ENCODE data around the gene SF3B1. TPM values are rescaled to one million over a fixed set of nuclear protein-coding genes. Genes with fewer than 3 reads are reported as not detected.
A peak's percentile ranks its signal among the peaks of the same experiment; 100 is the strongest.
"Not testable (repeated sequence)": the region's sequence is repeated elsewhere in the genome, so short reads cannot be mapped to it uniquely, and the experiment has no call there.

Gene SF3B1
- total RNA-seq, 2 experiments from 2014 or later = 266 to 267 TPM

DNA sequence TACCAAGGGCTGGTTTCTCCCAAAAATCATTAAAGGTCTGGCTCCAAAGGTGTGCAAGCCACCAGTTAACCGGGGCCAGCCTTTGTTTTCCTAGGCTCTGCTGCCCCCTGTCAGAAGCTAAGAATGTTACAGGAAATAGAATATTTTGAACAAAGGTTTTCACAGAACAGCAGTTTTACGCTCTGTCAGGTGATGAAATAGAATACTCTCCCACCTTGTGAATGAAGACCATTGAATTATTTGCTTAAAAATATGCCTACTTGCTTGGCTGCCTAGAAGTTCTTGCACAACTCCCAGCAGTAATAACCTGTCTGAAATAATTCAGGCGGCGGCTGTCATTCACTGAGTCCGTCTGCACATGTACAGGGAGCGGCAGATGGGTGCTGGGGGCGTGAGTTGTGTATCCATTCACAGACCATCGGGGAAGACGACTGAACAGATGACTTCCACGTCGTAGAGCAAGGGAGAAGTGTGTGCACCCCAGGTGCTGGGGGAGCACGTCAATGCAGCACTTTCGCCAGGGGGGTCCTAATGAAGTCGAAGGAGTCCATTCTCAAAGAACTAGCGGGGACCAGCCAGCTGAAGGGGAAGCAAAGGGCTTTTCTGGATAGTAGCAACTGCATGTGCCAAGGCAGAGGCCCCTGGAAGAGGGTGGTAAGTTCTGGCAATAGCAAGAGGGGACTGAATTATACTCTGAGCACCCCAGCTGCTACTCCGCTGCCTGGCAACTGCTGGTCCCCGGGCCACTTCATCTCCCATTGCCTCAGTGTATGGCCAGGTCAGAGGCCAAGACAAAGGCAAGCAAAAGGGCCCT lies 56.1 kb downstream of the SF3B1 start:
- Mint-ChIP-seq H3K9me3 (ENCODE audit: insufficient read depth) (no peaks in the 10 kb centered on the region), H3K4me1 (ENCODE audit: low read depth) (peaks cover 24% of the 10 kb centered on the region), H3K27me3 (ENCODE audit: low read depth) (peaks cover 4% of the 10 kb centered on the region), H3K36me3 (ENCODE audit: low read depth) (no peaks in the 10 kb centered on the region), H3K27ac (no peak overlapping the region), H3K4me3 (no peak overlapping the region)
- ChIA-PET POLR2A (no interaction called here), CTCF (interaction anchor here (0.6 to 2.2 kb wide), 17 partner anchors 67 to 628 kb away, joined by 3 to 13 read pairs (median 3); no protein-coding TSS in a partner anchor)
- peak; percentile 77 for ATAC-seq
- peak; percentile 75 for DNase-seq

DNA sequence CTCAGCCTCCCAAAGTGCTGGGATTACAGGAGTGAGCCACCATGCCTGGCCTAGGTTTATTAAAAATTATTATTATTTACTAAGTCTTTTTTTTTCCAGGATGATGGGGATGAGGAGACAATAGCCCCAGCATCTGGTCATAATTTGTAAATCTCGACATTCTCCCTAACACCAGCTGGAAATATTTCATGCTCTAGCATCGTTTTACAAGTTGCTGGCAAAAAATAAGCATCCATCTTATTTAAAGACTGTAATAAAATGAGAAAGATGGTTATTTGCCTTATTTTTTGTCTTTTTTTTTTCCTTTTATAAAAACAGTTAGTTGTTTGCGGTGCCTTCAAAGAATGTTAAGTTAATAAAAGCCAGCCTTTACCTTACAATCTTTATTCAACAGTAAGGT lies 56.7 kb downstream of the SF3B1 start:
- ChIA-PET CTCF (interaction anchor here (0.7 to 2.2 kb wide), 17 partner anchors 66 to 627 kb away, joined by 3 to 13 read pairs (median 3); no protein-coding TSS in a partner anchor), POLR2A (no interaction called here)
- no peak overlapping the region for H3K27ac Mint-ChIP-seq
- no peak overlapping the region for H3K4me3 Mint-ChIP-seq
- H3K36me3 Mint-ChIP-seq (ENCODE audit: low read depth) = no peaks in the 10 kb centered on the region
- peaks cover 4% of the 10 kb centered on the region for H3K27me3 Mint-ChIP-seq (ENCODE audit: low read depth)
- H3K9me3 Mint-ChIP-seq (ENCODE audit: insufficient read depth) = no peaks in the 10 kb centered on the region
- DNase-seq (no peak), ATAC-seq (no peak)
- H3K4me1 Mint-ChIP-seq (ENCODE audit: low read depth) = peaks cover 24% of the 10 kb centered on the region

DNA sequence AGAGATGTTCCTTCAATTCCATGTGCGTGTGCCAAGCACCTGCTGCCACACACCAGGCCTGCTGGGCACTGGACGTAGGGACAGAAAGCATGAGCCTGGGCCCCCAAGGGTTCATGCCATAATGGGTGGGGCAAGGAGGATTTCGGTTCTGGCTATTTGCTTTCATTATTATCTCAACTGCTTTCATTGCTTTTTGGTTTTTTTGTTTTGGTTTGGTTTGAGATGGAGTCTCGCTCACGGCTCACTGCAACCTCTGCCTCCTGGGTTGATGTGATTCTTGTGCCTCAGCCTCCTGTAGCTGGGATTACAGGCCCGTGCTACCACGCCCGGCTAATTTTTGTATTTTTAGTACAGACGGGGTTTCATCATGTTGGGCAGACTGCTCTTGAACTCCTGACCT lies 57.2 kb downstream of the SF3B1 start:
- H3K9me3 Mint-ChIP-seq (ENCODE audit: insufficient read depth) = no peaks in the 10 kb centered on the region
- peaks cover 4% of the 10 kb centered on the region for H3K27me3 Mint-ChIP-seq (ENCODE audit: low read depth)
- H3K4me3 Mint-ChIP-seq = no peak overlapping the region
- POLR2A ChIA-PET = no interaction called here
- CTCF ChIA-PET = interaction anchor here (0.7 to 2.4 kb wide), 15 partner anchors 9 to 627 kb away, joined by 3 to 13 read pairs (median 4); no protein-coding TSS in a partner anchor
- ATAC-seq = no peak
- no peaks in the 10 kb centered on the region for H3K36me3 Mint-ChIP-seq (ENCODE audit: low read depth)
- DNase-seq = no peak
- no peak overlapping the region for H3K27ac Mint-ChIP-seq
- H3K4me1 Mint-ChIP-seq (ENCODE audit: low read depth) = peaks cover 24% of the 10 kb centered on the region

DNA sequence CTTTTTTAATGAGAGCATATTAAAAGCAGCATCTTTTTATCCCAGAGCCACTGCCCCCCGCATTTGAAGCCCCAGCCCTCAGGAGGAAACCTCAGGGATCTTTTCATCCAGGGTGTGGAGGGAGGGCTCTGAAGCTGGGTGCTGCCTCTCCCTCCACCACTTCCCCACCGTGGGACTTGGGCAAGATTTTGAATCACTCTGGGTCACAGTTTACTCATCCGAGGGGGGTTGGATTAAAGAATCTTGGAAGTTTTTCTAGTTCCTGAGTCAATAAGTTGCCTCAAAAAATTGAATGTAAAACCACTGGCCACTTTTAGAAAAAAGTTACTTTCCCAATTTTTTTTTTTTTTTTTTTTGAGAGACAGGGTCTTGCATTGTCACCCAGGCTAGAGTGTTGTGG lies 62.2 kb downstream of the SF3B1 start:
- ChIA-PET CTCF (interaction anchor here (0.5 to 0.7 kb wide), 2 partner anchors 64 to 188 kb away, joined by 3 read pairs; no protein-coding TSS in a partner anchor), POLR2A (no interaction called here)
- no peak overlapping the region for H3K4me3 Mint-ChIP-seq
- no peak overlapping the region for H3K27ac Mint-ChIP-seq
- H3K4me1 Mint-ChIP-seq (ENCODE audit: low read depth) = peaks cover 28% of the 10 kb centered on the region
- H3K27me3 Mint-ChIP-seq (ENCODE audit: low read depth) = no peaks in the 10 kb centered on the region
- H3K9me3 Mint-ChIP-seq (ENCODE audit: insufficient read depth) = no peaks in the 10 kb centered on the region
- no peaks in the 10 kb centered on the region for H3K36me3 Mint-ChIP-seq (ENCODE audit: low read depth)
- ATAC-seq (no peak), DNase-seq (no peak)

DNA sequence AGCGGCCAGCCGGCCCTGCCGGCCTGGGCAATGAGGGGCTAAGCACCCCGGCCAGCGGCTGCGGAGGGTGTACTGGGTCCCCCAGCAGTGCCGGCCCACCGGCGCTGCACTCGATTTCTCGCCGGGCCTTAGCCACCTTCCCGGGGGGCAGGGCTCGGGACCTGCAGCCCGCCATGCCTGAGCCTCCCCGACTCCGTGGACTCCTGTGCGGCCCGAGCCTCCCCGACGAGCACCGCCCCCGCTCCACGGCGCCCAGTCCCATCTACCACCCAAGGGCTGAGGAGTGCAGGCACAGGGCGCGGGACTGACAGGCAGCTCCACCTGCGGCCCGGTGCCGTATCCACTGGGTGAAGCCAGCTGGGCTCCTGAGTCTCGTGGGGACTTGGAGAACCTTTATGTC lies 64.2 kb downstream of the SF3B1 start:
- H3K4me3 Mint-ChIP-seq; H3K36me3 Mint-ChIP-seq (ENCODE audit: low read depth); H3K27me3 Mint-ChIP-seq (ENCODE audit: low read depth); H3K9me3 Mint-ChIP-seq (ENCODE audit: insufficient read depth); DNase-seq; ATAC-seq; H3K27ac Mint-ChIP-seq; POLR2A ChIA-PET: not testable (repeated sequence)
- CTCF ChIA-PET = interaction anchor here (1.2 to 2.4 kb wide), 3 partner anchors 43 to 382 kb away, joined by 3 to 9 read pairs (median 4); no protein-coding TSS in a partner anchor
- peaks cover 20% of the 10 kb centered on the region for H3K4me1 Mint-ChIP-seq (ENCODE audit: low read depth)

DNA sequence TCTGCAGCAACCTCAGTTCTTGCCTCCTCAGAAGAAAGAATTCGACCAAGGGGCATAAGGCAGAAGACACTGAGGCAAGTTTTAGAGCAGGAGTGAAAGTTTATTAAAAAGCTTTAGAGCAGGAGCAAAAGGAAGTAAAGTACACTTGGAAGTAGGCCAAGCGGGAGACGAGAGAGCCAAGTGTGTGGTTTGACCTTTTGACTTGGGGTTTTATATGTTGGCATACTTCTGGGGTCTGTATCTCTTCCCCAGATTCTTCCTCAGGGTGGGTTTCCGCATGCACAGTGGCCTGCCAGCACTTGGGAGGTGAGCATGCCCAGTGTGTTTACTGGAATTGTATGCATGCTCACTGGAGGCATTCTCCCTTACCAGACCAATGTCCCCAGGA lies 64.9 kb downstream of the SF3B1 start:
- ATAC-seq (no peak), DNase-seq (no peak)
- no peaks in the 10 kb centered on the region for H3K36me3 Mint-ChIP-seq (ENCODE audit: low read depth)
- no peaks in the 10 kb centered on the region for H3K9me3 Mint-ChIP-seq (ENCODE audit: insufficient read depth)
- H3K27me3 Mint-ChIP-seq (ENCODE audit: low read depth) = no peaks in the 10 kb centered on the region
- peak overlapping the region; percentile 59 for H3K27ac Mint-ChIP-seq
- H3K4me1 Mint-ChIP-seq (ENCODE audit: low read depth) = peaks cover 20% of the 10 kb centered on the region
- H3K4me3 Mint-ChIP-seq = no peak overlapping the region
- CTCF ChIA-PET = interaction anchor here (1.4 to 2.4 kb wide), 3 partner anchors 42 to 381 kb away, joined by 4 to 9 read pairs (median 4); no protein-coding TSS in a partner anchor
- POLR2A ChIA-PET = no interaction called here

DNA sequence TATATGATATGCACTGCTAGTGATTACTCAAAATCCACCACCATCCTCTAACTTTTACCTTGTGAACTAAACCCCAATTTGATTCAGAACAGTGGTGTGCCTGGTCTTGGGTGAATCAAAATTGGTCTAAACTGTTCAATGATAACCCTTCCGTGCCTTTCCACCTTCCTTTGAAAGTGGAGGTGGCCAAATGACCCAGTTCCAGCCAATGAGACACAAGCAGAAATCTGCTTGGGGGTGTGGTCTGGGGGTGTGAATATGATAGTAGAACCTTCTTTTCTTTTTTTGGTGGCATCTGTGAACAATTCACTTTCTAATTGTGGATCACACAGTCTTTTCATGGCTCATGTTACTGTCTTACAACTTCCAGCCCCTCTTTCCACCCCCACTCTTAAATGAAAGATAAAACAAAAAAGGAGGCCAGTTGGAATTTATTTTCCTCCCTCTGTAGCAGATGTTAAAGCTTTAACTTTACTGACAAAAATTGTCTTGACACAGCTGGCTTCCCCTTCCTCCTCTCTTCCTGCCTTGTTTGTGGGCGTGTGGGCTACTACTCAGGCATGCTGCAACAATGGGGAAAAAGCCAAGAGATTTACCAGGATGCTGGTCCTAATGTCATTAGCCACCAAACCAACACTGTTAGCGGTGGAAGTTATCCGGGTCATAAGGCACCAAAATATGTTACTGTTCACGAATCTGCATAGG lies 65.4 kb downstream of the SF3B1 start:
- Mint-ChIP-seq H3K9me3 (ENCODE audit: insufficient read depth) (no peaks in the 10 kb centered on the region), H3K27me3 (ENCODE audit: low read depth) (no peaks in the 10 kb centered on the region), H3K36me3 (ENCODE audit: low read depth) (no peaks in the 10 kb centered on the region), H3K4me1 (ENCODE audit: low read depth) (peaks cover 17% of the 10 kb centered on the region), H3K4me3 (no peak overlapping the region), H3K27ac (peak overlapping the region; percentile 59)
- no peak for ATAC-seq
- no peak for DNase-seq
- CTCF ChIA-PET = interaction anchor here (0.5 to 2.4 kb wide), 6 partner anchors 8 to 380 kb away, joined by 3 to 9 read pairs (median 4); no protein-coding TSS in a partner anchor
- POLR2A ChIA-PET = interaction anchor here (0.9 to 1.1 kb wide), 2 partner anchors 58 to 442 kb away, joined by 3 read pairs; no protein-coding TSS in a partner anchor

DNA sequence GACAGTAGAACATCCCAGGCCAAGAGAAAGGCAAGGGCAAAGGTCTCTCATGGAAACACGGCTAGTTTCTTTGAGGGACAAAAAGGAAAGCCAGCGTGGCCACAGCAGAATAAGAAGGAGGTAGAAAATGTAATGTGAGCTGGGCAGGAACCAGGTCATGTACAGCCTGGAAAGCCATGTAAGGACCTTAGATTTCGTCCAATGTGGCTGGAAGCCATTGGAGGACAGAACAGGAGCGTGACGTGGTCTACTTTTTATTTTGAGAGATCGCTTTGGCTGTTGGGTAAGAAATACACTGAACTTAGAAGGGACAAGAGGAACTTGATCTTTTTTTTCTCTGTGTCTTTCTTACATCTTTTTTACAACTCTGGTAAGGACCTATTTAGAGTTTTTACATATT lies 66.4 kb downstream of the SF3B1 start:
- ATAC-seq (no peak), DNase-seq (no peak)
- POLR2A ChIA-PET = interaction anchor here (0.9 to 1.1 kb wide), 2 partner anchors 57 to 441 kb away, joined by 3 read pairs; no protein-coding TSS in a partner anchor
- H3K27ac Mint-ChIP-seq = no peak overlapping the region
- peaks cover 15% of the 10 kb centered on the region for H3K4me1 Mint-ChIP-seq (ENCODE audit: low read depth)
- no peaks in the 10 kb centered on the region for H3K27me3 Mint-ChIP-seq (ENCODE audit: low read depth)
- H3K36me3 Mint-ChIP-seq (ENCODE audit: low read depth) = no peaks in the 10 kb centered on the region
- CTCF ChIA-PET = interaction anchor here (1.3 kb wide), 2 partner anchors 9 to 357 kb away, joined by 3 to 5 read pairs; no protein-coding TSS in a partner anchor
- H3K9me3 Mint-ChIP-seq (ENCODE audit: insufficient read depth) = no peaks in the 10 kb centered on the region
- H3K4me3 Mint-ChIP-seq = no peak overlapping the region

DNA sequence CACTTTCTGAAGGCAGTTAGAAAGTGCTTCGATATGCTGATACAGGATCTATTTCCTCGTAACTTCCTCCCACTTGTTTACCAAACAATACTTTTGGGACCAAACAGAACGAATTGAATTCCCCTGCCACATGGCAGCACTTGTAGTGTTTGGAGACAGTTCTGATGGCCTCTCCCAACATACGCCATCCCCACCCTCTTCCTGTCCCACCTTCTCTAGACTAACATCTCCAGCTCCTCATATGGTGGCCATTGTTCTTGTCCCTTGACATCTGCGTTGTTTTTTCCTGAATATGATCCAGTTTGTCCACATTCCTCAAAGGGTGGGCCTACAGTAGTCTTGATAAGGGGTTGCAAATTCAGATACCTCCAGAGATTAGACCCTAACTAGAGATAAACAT lies 70.8 kb downstream of the SF3B1 start:
- CTCF ChIA-PET = interaction anchor here (1.2 kb wide), 1 partner anchor 250 kb away, joined by 3 read pairs; no protein-coding TSS in a partner anchor
- peaks cover 8% of the 10 kb centered on the region for H3K4me1 Mint-ChIP-seq (ENCODE audit: low read depth)
- no peaks in the 10 kb centered on the region for H3K27me3 Mint-ChIP-seq (ENCODE audit: low read depth)
- POLR2A ChIA-PET = no interaction called here
- no peaks in the 10 kb centered on the region for H3K9me3 Mint-ChIP-seq (ENCODE audit: insufficient read depth)
- H3K4me3 Mint-ChIP-seq = no peak overlapping the region
- H3K27ac Mint-ChIP-seq = no peak overlapping the region
- ATAC-seq = no peak
- DNase-seq = no peak
- H3K36me3 Mint-ChIP-seq (ENCODE audit: low read depth) = peaks cover 4% of the 10 kb centered on the region

DNA sequence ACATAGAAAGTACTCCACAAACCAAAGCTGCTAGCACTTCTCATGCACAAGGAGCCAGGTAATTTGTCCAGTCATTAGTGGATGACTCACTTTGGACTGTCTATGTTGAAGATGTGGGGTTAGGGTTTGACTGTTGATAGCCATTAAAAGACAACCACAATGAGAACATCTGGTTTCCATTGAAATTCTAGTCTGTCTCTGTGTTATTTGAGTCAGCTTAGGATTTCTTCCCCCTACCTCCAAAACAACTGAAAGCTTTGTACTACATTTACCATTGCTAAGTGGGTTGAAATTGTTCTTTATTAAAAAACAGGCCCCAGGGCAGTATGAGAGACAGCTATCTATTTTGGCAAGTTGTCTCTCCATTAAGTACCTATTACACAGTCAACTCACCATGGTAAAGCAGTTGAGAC lies 74.1 kb downstream of the SF3B1 start:
- no peak for ATAC-seq
- Mint-ChIP-seq H3K27me3 (ENCODE audit: low read depth) (no peaks in the 10 kb centered on the region), H3K27ac (no peak overlapping the region), H3K4me1 (ENCODE audit: low read depth) (peaks cover 18% of the 10 kb centered on the region), H3K9me3 (ENCODE audit: insufficient read depth) (no peaks in the 10 kb centered on the region), H3K36me3 (ENCODE audit: low read depth) (peaks cover 4% of the 10 kb centered on the region), H3K4me3 (no peak overlapping the region)
- no peak for DNase-seq
- POLR2A ChIA-PET = interaction anchor here (0.6 kb wide), 1 partner anchor 34 kb away, joined by 4 read pairs; no protein-coding TSS in a partner anchor
- CTCF ChIA-PET = interaction anchor here (0.6 to 1.1 kb wide), 4 partner anchors 33 to 247 kb away, joined by 3 to 4 read pairs (median 3); no protein-coding TSS in a partner anchor

DNA sequence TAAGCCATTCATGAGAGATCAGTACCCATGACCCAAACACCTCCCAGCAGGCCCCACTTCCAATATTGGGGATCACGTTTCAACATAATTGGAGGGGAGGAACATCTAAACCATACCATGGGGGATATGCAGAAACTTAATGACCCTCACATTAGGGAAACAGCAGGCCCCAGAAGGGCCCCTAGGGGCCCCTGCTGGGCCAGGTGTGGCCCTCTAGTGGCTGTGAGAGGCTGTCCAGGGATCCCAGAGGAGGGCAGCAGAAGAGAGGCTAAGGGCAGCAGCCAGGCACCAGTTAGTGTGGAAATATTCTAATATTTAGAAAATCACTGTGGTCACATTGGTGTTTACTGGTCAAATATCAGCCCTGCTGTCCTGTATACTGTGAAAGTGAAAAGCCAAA lies 75.0 kb downstream of the SF3B1 start:
- POLR2A ChIA-PET = interaction anchor here (1.4 kb wide), 1 partner anchor 52 kb away, joined by 3 read pairs; no protein-coding TSS in a partner anchor
- H3K27ac Mint-ChIP-seq = no peak overlapping the region
- H3K36me3 Mint-ChIP-seq (ENCODE audit: low read depth) = peaks cover 4% of the 10 kb centered on the region
- no peaks in the 10 kb centered on the region for H3K27me3 Mint-ChIP-seq (ENCODE audit: low read depth)
- peaks cover 18% of the 10 kb centered on the region for H3K4me1 Mint-ChIP-seq (ENCODE audit: low read depth)
- no peaks in the 10 kb centered on the region for H3K9me3 Mint-ChIP-seq (ENCODE audit: insufficient read depth)
- no peak overlapping the region for H3K4me3 Mint-ChIP-seq
- DNase-seq (no peak), ATAC-seq (no peak)
- CTCF ChIA-PET = interaction anchor here (1.0 to 4.6 kb wide), 3 partner anchors 32 to 169 kb away, joined by 4 to 22 read pairs (median 17); no protein-coding TSS in a partner anchor
